GM23338 (cell line): Measurements from ENCODE around the gene TRUB2. TPM values are rescaled to one million over a fixed set of nuclear protein-coding genes. Genes with fewer than 3 reads are reported as not detected.

Experiments used
- ATAC-seq: fragments of 200-7000 bp; cut with Tn5 transposase; 3 replicates; pipeline ENCODE4 v1.9.1; 2020
- DNase-seq: peaks from one replicate; pipeline ENCODE4 v3.0.0-alpha.2; 2015; ENCODE audit warnings: low spot score
- H2AFZ ChIP-seq: fragments of 200-600 bp; sonication (generic); 2 replicates; pipeline ENCODE4 v1.8.0; 2016; ENCODE audit warnings: antibody characterized with exemption, mild to moderate bottlenecking, moderate library complexity
- H3F3A ChIP-seq: fragments of 200-600 bp; sonication (generic); replicated peaks from 2 replicates; pipeline ENCODE4 v1.8.0; 2017; ENCODE audit warnings: antibody characterized with exemption, mixed run types, low read depth
- H3K27ac ChIP-seq: fragments of 200-600 bp; sonication (generic); 2 replicates; pipeline ENCODE4 v1.6.1; 2016; ENCODE audit warnings: low read depth
- H3K27me3 ChIP-seq: fragments of 200-600 bp; sonication (generic); 2 replicates; pipeline ENCODE4 v1.8.0; 2016; ENCODE audit warnings: mild to moderate bottlenecking, mixed run types, moderate library complexity; ENCODE audit not compliant: insufficient read depth
- H3K36me3 ChIP-seq: fragments of 200-600 bp; sonication (generic); 2 replicates; pipeline ENCODE4 v1.8.0; 2016; ENCODE audit warnings: mild to moderate bottlenecking; ENCODE audit not compliant: insufficient read depth
- H3K4me1 ChIP-seq: fragments of 200-600 bp; sonication (generic); 2 replicates; pipeline ENCODE4 v1.8.0; 2016; ENCODE audit warnings: mild to moderate bottlenecking, moderate library complexity; ENCODE audit not compliant: insufficient read depth
- H3K4me2 ChIP-seq: fragments of 200-600 bp; sonication (generic); 2 replicates; pipeline ENCODE4 v1.7.1; 2017; ENCODE audit warnings: mixed run types
- H3K4me3 ChIP-seq: fragments of 200-600 bp; sonication (generic); 2 replicates; pipeline ENCODE4 v1.6.1; 2016; ENCODE audit warnings: mixed run types
- H3K79me2 ChIP-seq: fragments of 200-600 bp; sonication (generic); replicated peaks from 2 replicates; pipeline ENCODE4 v1.8.0; 2017; ENCODE audit warnings: mild to moderate bottlenecking; ENCODE audit not compliant: insufficient read depth
- H3K9me2 ChIP-seq: fragments of 200-600 bp; sonication (generic); 2 replicates; pipeline ENCODE4 v1.8.0; 2017; ENCODE audit not compliant: insufficient read depth
- H4K20me1 ChIP-seq: fragments of 200-600 bp; sonication (generic); replicated peaks from 2 replicates; pipeline ENCODE4 v1.8.0; 2017; ENCODE audit warnings: mild to moderate bottlenecking; ENCODE audit not compliant: insufficient read depth
- H3K27ac Mint-ChIP-seq: 2 replicates; pipeline ENCODE4 v1.8.0; 2020; ENCODE audit warnings: inconsistent platforms, mild to moderate bottlenecking, moderate library complexity, mixed read lengths
- H3K27me3 Mint-ChIP-seq: 3 replicates; pipeline ENCODE4 v1.8.0; 2022; ENCODE audit warnings: low read depth, mild to moderate bottlenecking, moderate library complexity, mixed read lengths, inconsistent platforms; ENCODE audit not compliant: insufficient read depth, poor library complexity
- H3K36me3 Mint-ChIP-seq: 3 replicates; pipeline ENCODE4 v1.8.0; 2021; ENCODE audit warnings: low read depth, mild to moderate bottlenecking, inconsistent platforms, moderate library complexity, mixed read lengths
- H3K4me1 Mint-ChIP-seq: 3 replicates; pipeline ENCODE4 v1.8.0; 2020; ENCODE audit warnings: mild to moderate bottlenecking, inconsistent platforms, mixed read lengths
- H3K4me3 Mint-ChIP-seq: 3 replicates; pipeline ENCODE4 v1.8.0; 2021; ENCODE audit warnings: moderate library complexity, mild to moderate bottlenecking, inconsistent platforms, mixed read lengths
- H3K9me3 Mint-ChIP-seq: 3 replicates; pipeline ENCODE4 v1.8.0; 2020; ENCODE audit warnings: moderate library complexity, mild to moderate bottlenecking, inconsistent platforms, mixed read lengths
- CREB1 ChIP-seq: fragments of 250-450 bp; sonication (Bioruptor Pico); IDR thresholded peaks from 2 replicates; pipeline ENCODE4 v1.5.0; 2020; ENCODE audit warnings: low read depth, mild to moderate bottlenecking, moderate library complexity
- CTCF ChIP-seq, 2 experiments: fragments of 200-600 bp in 1 of 2; sonication (generic) in 1 of 2; conservative IDR thresholded peaks; 2 replicates each; pipeline versions ENCODE4 v1.5.1 to v1.6.1; 2016 to 2017; ENCODE audit warnings: antibody characterized with exemption in 2 of 2, low read depth in 2 of 2, mild to moderate bottlenecking in 2 of 2, moderate library complexity in 1 of 2
- ETS1 ChIP-seq: IDR thresholded peaks from 2 replicates; pipeline ENCODE4 v1.6.1; 2016; ENCODE audit warnings: antibody characterized with exemption
- EZH2phosphoT487 ChIP-seq: fragments of 200-600 bp; sonication (generic); IDR thresholded peaks from one replicate; pipeline ENCODE4 v1.8.1; 2018; ENCODE audit warnings: antibody characterized with exemption; ENCODE audit not compliant: unreplicated experiment
- NANOG ChIP-seq: IDR thresholded peaks from 2 replicates; pipeline ENCODE4 v1.6.1; 2016; ENCODE audit warnings: antibody characterized with exemption, borderline replicate concordance
- STAT1 ChIP-seq: IDR thresholded peaks from one replicate; pipeline ENCODE4 v1.6.1; 2016; ENCODE audit warnings: antibody characterized with exemption; ENCODE audit not compliant: unreplicated experiment
- ZNF114 ChIP-seq: fragments of 250-450 bp; sonication (Bioruptor Pico); IDR thresholded peaks from 2 replicates; pipeline ENCODE4 v1.5.0; 2020; ENCODE audit warnings: mild to moderate bottlenecking, moderate library complexity
- ZNF331 ChIP-seq: fragments of 250-450 bp; sonication (Bioruptor Pico); IDR thresholded peaks from 2 replicates; pipeline ENCODE4 v1.5.0; 2020; ENCODE audit warnings: low read depth, mild to moderate bottlenecking, moderate library complexity
- ZNF462 ChIP-seq: fragments of 250-450 bp; sonication (Bioruptor Pico); IDR thresholded peaks from 2 replicates; pipeline ENCODE4 v1.5.0; 2020; ENCODE audit warnings: mild to moderate bottlenecking, moderate library complexity
- polyA plus RNA-seq: library from polyadenylated mRNA; unstranded; fragments of >200 nt; fragmentation: Nextera tagmentation; extraction: Ambion mirVana; gene quantifications from 2 replicates; pipeline ENCODE4 v1.2.1, GENCODE V29; 2016
- total RNA-seq: library from RNA; depleted of rRNA; stranded (reverse); fragments of >200 nt; shearing (Covaris generic); gene quantifications from 2 replicates; pipeline ENCODE4 v1.2.3, GENCODE V29; 2014

TRUB2 gene
- total and polyA plus RNA-seq, 2 experiments from 2014 or later: 15.4 to 31.4 TPM

- peak overlapping the region; percentile 99 for H3K4me3 ChIP-seq
- ATAC-seq: no peak
- peaks cover 7% of the 10 kb centered on the region for H3K4me1 ChIP-seq
- H3K9me2 ChIP-seq: no peaks in the 10 kb centered on the region
- peaks cover 18% of the 10 kb centered on the region for H3K79me2 ChIP-seq
- Mint-ChIP-seq H3K9me3 (no peaks in the 10 kb centered on the region), H3K27ac (no peak overlapping the region), H3K36me3 (peaks cover 20% of the 10 kb centered on the region), H3K4me3 (peak overlapping the region; percentile 94), H3K4me1 (no peaks in the 10 kb centered on the region; the same call in 2 of the 3 replicates), H3K27me3 (peaks cover 19% of the 10 kb centered on the region)
- peaks cover 5% of the 10 kb centered on the region; the same call in 1 of the 2 replicates for H3F3A ChIP-seq
- no peaks in the 10 kb centered on the region; the same call in none of the 2 replicates for H4K20me1 ChIP-seq
- H2AFZ ChIP-seq: no peak overlapping the region
- H3K4me2 ChIP-seq: peak overlapping the region; percentile 84
- TF ChIP-seq ZNF114 (CRISPR knock-in tag) (no peak), ZNF331 (CRISPR knock-in tag) (no peak), CTCF (conservative IDR thresholded peaks at IDR 0.05; ENCODE audit: low read depth in 2 of 2) (no peak), ETS1 (no peak)
- H3K36me3 ChIP-seq: peaks cover 6% of the 10 kb centered on the region; the same call in 1 of the 2 replicates
- no peak overlapping the region for H3K27ac ChIP-seq
- no peaks in the 10 kb centered on the region for H3K27me3 ChIP-seq
- DNase-seq: no peak
These were observed 1.5 kb upstream of the TRUB2 start for GRCh38 chr9:128323791-128324190.

GRCh38 chr9:128323212-128323730 is 1.0 kb upstream of the TRUB2 start:
- Histone ChIP-seq H2AFZ (peak overlapping the region; percentile 66), H3F3A (peaks cover 5% of the 10 kb centered on the region; the same call in 1 of the 2 replicates), H3K79me2 (peaks cover 18% of the 10 kb centered on the region), H3K4me3 (peak overlapping the region; percentile 99), H3K4me1 (peaks cover 7% of the 10 kb centered on the region), H3K9me2 (no peaks in the 10 kb centered on the region), H3K27me3 (no peaks in the 10 kb centered on the region), H3K36me3 (peaks cover 6% of the 10 kb centered on the region; the same call in 1 of the 2 replicates), H4K20me1 (no peaks in the 10 kb centered on the region; the same call in none of the 2 replicates), H3K4me2 (peak overlapping the region; percentile 84), H3K27ac (peak overlapping the region; percentile 92; the same call in 1 of the 2 replicates)
- Mint-ChIP-seq H3K4me1 (no peaks in the 10 kb centered on the region; the same call in 2 of the 3 replicates), H3K27ac (no peak overlapping the region; the same call in 1 of the 2 replicates), H3K36me3 (peaks cover 21% of the 10 kb centered on the region), H3K9me3 (no peaks in the 10 kb centered on the region), H3K4me3 (peak overlapping the region; percentile 94), H3K27me3 (peaks cover 19% of the 10 kb centered on the region)
- DNase-seq (no peak), ATAC-seq (no peak)
- no peak for TF ChIP-seq EZH2phosphoT487
- no peak for TF ChIP-seq CREB1 (CRISPR knock-in tag)
- no peak for TF ChIP-seq ZNF114 (CRISPR knock-in tag)
- TF ChIP-seq NANOG: no peak
- no peak for TF ChIP-seq ZNF462 (CRISPR knock-in tag)
- no peak for TF ChIP-seq CTCF (conservative IDR thresholded peaks at IDR 0.05; ENCODE audit: low read depth in 2 of 2)
- no peak for TF ChIP-seq STAT1
